Neural progenitor cell (in vitro differentiated cells): Measurements from ENCODE around the gene AANAT. TPM values are rescaled to one million over a fixed set of nuclear protein-coding genes. Genes with fewer than 3 reads are reported as not detected.
A peak's percentile ranks its signal among the peaks of the same experiment; 100 is the strongest.

ENCODE experiments used
- DNase-seq: peaks from one replicate; pipeline ENCODE4 v3.0.0-alpha.2; 2016; ENCODE audit warnings: low spot score
- H2AFZ ChIP-seq: fragments of 200-600 bp; sonication (generic); replicated peaks from 2 replicates; pipeline ENCODE4 v1.6.1; 2016; ENCODE audit warnings: antibody characterized with exemption
- H3F3A ChIP-seq: fragments of 200-600 bp; sonication (generic); 2 replicates; pipeline ENCODE4 v1.6.1; 2016; ENCODE audit warnings: antibody characterized with exemption, low read depth
- H3K27ac ChIP-seq: fragments of 200-600 bp; sonication (generic); 2 replicates; pipeline ENCODE4 v1.5.1; 2016; ENCODE audit warnings: mild to moderate bottlenecking
- H3K27me3 ChIP-seq: fragments of 200-600 bp; sonication (generic); 2 replicates; pipeline ENCODE4 v1.6.1; 2016; ENCODE audit warnings: mild to moderate bottlenecking, moderate library complexity
- H3K36me3 ChIP-seq: fragments of 200-600 bp; sonication (generic); 2 replicates; pipeline ENCODE4 v1.5.1; 2016
- H3K4me1 ChIP-seq: fragments of 200-600 bp; sonication (generic); 2 replicates; pipeline ENCODE4 v1.6.1; 2016; ENCODE audit warnings: mixed run types
- H3K4me2 ChIP-seq: fragments of 200-600 bp; sonication (generic); 2 replicates; pipeline ENCODE4 v1.6.1; 2016
- H3K4me3 ChIP-seq: fragments of 200-600 bp; sonication (generic); 2 replicates; pipeline ENCODE4 v1.5.1; 2016
- H3K79me2 ChIP-seq: fragments of 200-600 bp; sonication (generic); 2 replicates; pipeline ENCODE4 v1.6.1; 2016; ENCODE audit warnings: low read depth
- H3K9ac ChIP-seq: fragments of 200-600 bp; sonication (generic); 2 replicates; pipeline ENCODE4 v1.6.1; 2016
- H3K9me3 ChIP-seq: fragments of 200-600 bp; sonication (generic); 2 replicates; pipeline ENCODE4 v1.5.1; 2016; ENCODE audit warnings: low read depth
- H4K20me1 ChIP-seq: fragments of 200-600 bp; sonication (generic); 2 replicates; pipeline ENCODE4 v1.6.1; 2016; ENCODE audit warnings: low read depth
- H3K27ac Mint-ChIP-seq: 3 replicates; pipeline ENCODE4 v1.8.0; 2021; ENCODE audit warnings: mixed read lengths
- H3K27me3 Mint-ChIP-seq: 2 replicates; pipeline ENCODE4 v1.8.0; 2022; ENCODE audit warnings: low read depth, mild to moderate bottlenecking, inconsistent platforms, moderate library complexity, mixed read lengths; ENCODE audit not compliant: insufficient read depth
- H3K36me3 Mint-ChIP-seq: 3 replicates; pipeline ENCODE4 v1.8.0; 2021; ENCODE audit warnings: mixed read lengths
- H3K4me1 Mint-ChIP-seq: 3 replicates; pipeline ENCODE4 v1.8.0; 2021; ENCODE audit warnings: mixed read lengths
- H3K4me3 Mint-ChIP-seq: 3 replicates; pipeline ENCODE4 v1.8.0; 2021; ENCODE audit warnings: mild to moderate bottlenecking, moderate library complexity, mixed read lengths
- H3K9me3 Mint-ChIP-seq: 3 replicates; pipeline ENCODE4 v1.8.0; 2020; ENCODE audit warnings: mixed read lengths
- EZH2 ChIP-seq: fragments of 200-600 bp; sonication (generic); IDR thresholded peaks from 2 replicates; pipeline ENCODE4 v1.6.1; 2017; ENCODE audit warnings: antibody characterized with exemption, mild to moderate bottlenecking, moderate library complexity
- EZH2phosphoT487 ChIP-seq: fragments of 200-600 bp; sonication (generic); IDR thresholded peaks from 2 replicates; pipeline ENCODE4 v1.6.1; 2017; ENCODE audit warnings: antibody characterized with exemption
- total RNA-seq: library from RNA; depleted of rRNA; stranded (reverse); fragments of >200 nt; gene quantifications from 2 replicates; pipeline ENCODE4 v1.2.3, GENCODE V29; 2015; ENCODE audit warnings: low replicate concordance
- TF ChIP-seq, protein P1 (sequence below): fragments of 200-600 bp; sonication (generic); IDR thresholded peaks from 2 replicates; pipeline ENCODE4 v1.5.1; 2017; ENCODE audit warnings: antibody characterized with exemption, mild to moderate bottlenecking

Gene AANAT
- total RNA-seq, 1 donor from 2014 or later = not detected

DNA sequence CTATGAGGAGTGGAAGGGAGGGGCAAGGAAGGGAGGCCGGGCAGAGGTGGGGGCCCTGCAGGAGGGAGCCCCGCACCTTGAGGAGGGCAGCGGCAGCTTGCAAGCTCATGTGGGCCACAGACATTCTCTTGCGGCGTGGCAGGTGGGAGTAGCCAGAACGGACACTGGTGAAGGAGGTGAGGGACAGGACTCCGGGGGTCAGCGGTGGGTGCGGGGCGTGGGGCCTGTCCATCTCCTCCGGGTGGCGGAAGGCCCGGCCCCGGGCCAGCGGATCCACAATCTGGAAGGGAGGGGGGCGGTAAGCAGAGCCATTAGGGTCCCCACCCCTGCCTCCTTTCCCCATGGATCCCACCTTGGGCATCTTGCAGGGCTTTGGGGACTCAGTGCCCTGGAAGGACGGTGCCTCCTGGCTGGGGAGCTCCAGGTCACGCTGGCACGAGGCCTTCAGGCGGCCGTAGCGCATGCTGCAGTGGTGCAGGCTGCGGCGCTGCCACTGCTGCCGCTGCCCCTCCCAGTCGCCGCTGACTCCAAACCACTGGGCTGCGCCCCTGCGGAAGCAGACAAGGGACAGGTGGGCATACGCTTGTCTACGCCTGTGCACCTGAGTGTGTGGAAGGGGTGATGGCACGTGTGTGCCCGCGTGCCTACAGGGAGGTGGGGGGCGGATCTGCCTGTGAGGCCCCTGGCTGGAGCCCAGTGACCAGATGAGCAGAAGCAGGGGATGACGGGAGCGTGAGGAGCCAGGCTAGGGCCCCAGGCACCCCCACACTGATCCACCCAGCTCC, 11.5 kb downstream of the AANAT start:
- Histone ChIP-seq H3K4me1 (no peaks in the 10 kb centered on the region), H3K9ac (no peak overlapping the region), H2AFZ (no peak overlapping the region), H3F3A (peaks cover 3% of the 10 kb centered on the region), H3K36me3 (no peaks in the 10 kb centered on the region), H3K27ac (no peak overlapping the region), H3K79me2 (no peaks in the 10 kb centered on the region), H3K4me3 (no peak overlapping the region), H3K4me2 (no peak overlapping the region), H4K20me1 (no peaks in the 10 kb centered on the region), H3K27me3 (no peaks in the 10 kb centered on the region), H3K9me3 (no peaks in the 10 kb centered on the region)
- TF ChIP-seq, protein P1, sequence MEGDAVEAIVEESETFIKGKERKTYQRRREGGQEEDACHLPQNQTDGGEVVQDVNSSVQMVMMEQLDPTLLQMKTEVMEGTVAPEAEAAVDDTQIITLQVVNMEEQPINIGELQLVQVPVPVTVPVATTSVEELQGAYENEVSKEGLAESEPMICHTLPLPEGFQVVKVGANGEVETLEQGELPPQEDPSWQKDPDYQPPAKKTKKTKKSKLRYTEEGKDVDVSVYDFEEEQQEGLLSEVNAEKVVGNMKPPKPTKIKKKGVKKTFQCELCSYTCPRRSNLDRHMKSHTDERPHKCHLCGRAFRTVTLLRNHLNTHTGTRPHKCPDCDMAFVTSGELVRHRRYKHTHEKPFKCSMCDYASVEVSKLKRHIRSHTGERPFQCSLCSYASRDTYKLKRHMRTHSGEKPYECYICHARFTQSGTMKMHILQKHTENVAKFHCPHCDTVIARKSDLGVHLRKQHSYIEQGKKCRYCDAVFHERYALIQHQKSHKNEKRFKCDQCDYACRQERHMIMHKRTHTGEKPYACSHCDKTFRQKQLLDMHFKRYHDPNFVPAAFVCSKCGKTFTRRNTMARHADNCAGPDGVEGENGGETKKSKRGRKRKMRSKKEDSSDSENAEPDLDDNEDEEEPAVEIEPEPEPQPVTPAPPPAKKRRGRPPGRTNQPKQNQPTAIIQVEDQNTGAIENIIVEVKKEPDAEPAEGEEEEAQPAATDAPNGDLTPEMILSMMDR = no peak
- TF ChIP-seq EZH2phosphoT487 (no peak), EZH2 (no peak)
- Mint-ChIP-seq H3K27ac (peak overlapping the region; percentile 60), H3K27me3 (peaks cover 14% of the 10 kb centered on the region), H3K4me1 (peaks cover 19% of the 10 kb centered on the region), H3K36me3 (no peaks in the 10 kb centered on the region), H3K9me3 (no peaks in the 10 kb centered on the region), H3K4me3 (no peak overlapping the region)
- no peak for DNase-seq

DNA sequence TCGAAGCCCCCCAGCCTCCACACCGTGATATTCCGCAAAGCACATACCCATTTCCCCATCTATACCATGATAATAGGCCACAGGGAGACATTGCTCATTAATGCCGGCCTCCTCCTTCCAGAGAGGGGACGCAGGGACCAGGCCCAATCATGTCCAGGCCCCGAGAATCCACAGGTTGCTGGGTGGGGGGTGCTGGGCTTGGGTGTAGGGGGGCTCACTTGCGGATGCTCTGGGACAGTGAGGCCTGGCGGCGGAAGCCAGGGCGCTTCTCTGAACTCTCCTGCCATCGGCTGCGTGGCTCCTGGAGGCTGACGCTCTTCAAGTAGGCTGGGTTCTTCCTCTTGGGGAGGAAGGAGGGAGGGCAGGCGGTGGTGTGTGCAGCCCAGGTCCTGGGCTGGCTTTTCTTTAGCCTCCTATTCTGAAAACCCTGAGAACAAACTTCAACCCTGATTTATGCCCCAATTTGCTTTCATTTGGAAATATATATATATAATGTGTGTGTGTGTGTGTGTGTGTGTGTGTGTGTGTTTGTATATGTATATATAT, 12.2 kb downstream of the AANAT start:
- peaks cover 19% of the 10 kb centered on the region for H3K4me1 Mint-ChIP-seq
- DNase-seq = no peak
- no peaks in the 10 kb centered on the region for H4K20me1 ChIP-seq
- H3K27ac ChIP-seq = no peak overlapping the region
- no peaks in the 10 kb centered on the region for H3K9me3 Mint-ChIP-seq
- H3K4me2 ChIP-seq = no peak overlapping the region
- no peaks in the 10 kb centered on the region for H3K4me1 ChIP-seq
- no peaks in the 10 kb centered on the region for H3K36me3 Mint-ChIP-seq
- no peaks in the 10 kb centered on the region for H3K9me3 ChIP-seq
- H3K4me3 ChIP-seq = no peak overlapping the region
- H3F3A ChIP-seq = peaks cover 3% of the 10 kb centered on the region
- H2AFZ ChIP-seq = no peak overlapping the region
- no peak for TF ChIP-seq EZH2
- H3K4me3 Mint-ChIP-seq = no peak overlapping the region
- no peaks in the 10 kb centered on the region for H3K79me2 ChIP-seq
- H3K9ac ChIP-seq = no peak overlapping the region
- peaks cover 14% of the 10 kb centered on the region for H3K27me3 Mint-ChIP-seq
- H3K36me3 ChIP-seq = no peaks in the 10 kb centered on the region
- H3K27ac Mint-ChIP-seq = no peak overlapping the region
- no peaks in the 10 kb centered on the region for H3K27me3 ChIP-seq

DNA sequence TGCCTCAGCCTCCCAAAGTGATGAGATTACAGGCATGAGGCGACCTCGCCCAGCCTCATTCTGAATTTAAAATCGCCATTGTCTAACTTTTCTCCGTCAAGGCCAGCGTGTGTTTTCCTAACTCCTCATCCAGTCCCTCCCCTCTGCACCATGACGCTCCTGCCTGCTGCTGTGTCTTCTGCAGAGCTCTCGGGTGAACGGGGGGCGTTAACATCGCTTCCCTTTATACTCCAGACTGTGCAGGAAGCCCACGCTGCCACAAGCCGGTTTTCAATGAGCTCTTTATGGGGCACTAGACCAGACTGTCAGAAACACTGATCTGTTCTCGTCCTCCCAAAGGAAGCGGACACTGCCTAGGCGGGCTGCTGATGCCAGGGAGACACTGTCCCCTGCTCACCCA, 13.2 kb downstream of the AANAT start:
- H3F3A ChIP-seq = peaks cover 3% of the 10 kb centered on the region
- DNase-seq = peak; percentile 45
- TF ChIP-seq EZH2phosphoT487 (no peak), EZH2 (no peak)
- TF ChIP-seq, protein P1 = no peak
- peak overlapping the region; percentile 72 for H3K4me3 Mint-ChIP-seq
- no peaks in the 10 kb centered on the region for H4K20me1 ChIP-seq
- no peaks in the 10 kb centered on the region for H3K9me3 Mint-ChIP-seq
- no peak overlapping the region for H3K4me3 ChIP-seq
- no peaks in the 10 kb centered on the region for H3K4me1 ChIP-seq
- no peaks in the 10 kb centered on the region for H3K36me3 Mint-ChIP-seq
- H3K27me3 ChIP-seq = no peaks in the 10 kb centered on the region
- H3K36me3 ChIP-seq = no peaks in the 10 kb centered on the region
- no peak overlapping the region for H3K27ac ChIP-seq
- peaks cover 19% of the 10 kb centered on the region for H3K4me1 Mint-ChIP-seq
- no peak overlapping the region for H2AFZ ChIP-seq
- H3K79me2 ChIP-seq = no peaks in the 10 kb centered on the region
- peaks cover 11% of the 10 kb centered on the region for H3K27me3 Mint-ChIP-seq
- no peak overlapping the region for H3K4me2 ChIP-seq
- H3K9ac ChIP-seq = no peak overlapping the region
- no peaks in the 10 kb centered on the region for H3K9me3 ChIP-seq
- peak overlapping the region; percentile 99 for H3K27ac Mint-ChIP-seq

DNA sequence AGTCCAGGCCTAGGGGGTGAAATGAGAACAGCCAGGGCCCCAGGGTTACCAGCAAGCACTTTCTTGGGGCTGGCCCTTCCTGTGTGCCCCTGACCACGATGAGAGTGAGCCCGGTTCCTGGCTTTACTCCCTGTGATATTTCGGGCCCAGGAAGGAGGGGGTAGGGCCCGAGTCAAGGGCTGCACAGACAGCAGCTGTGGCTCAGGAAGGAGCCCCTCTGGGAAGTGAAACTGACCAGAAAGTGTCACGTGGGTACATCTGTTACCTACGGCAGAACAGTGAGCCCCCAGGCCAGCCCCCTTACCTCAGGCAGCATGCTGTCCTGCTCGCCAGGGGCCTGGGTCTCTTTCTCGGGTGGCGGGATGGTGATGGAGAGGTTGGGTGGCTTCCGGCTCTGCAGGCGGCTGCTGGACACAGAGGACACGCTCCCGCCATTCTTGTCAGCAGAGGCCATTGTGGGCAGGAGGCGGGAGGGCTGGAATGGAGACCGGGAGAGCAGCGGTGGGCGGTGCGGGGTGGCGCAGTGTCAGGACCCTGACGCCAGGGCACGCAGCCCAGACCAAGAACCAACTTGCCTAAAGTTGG, 13.8 kb downstream of the AANAT start:
- TF ChIP-seq, protein P1 = no peak
- TF ChIP-seq EZH2 = no peak
- TF ChIP-seq EZH2phosphoT487 = no peak
- no peak overlapping the region for H3K27ac ChIP-seq
- H3F3A ChIP-seq = peaks cover 3% of the 10 kb centered on the region
- Mint-ChIP-seq H3K27ac (peak overlapping the region; percentile 99), H3K27me3 (peaks cover 9% of the 10 kb centered on the region), H3K36me3 (no peaks in the 10 kb centered on the region), H3K9me3 (no peaks in the 10 kb centered on the region), H3K4me1 (peaks cover 21% of the 10 kb centered on the region), H3K4me3 (peak overlapping the region; percentile 72)
- no peaks in the 10 kb centered on the region for H3K9me3 ChIP-seq
- H3K4me1 ChIP-seq = no peaks in the 10 kb centered on the region
- H4K20me1 ChIP-seq = no peaks in the 10 kb centered on the region
- H3K4me2 ChIP-seq = no peak overlapping the region
- no peaks in the 10 kb centered on the region for H3K27me3 ChIP-seq
- H3K4me3 ChIP-seq = no peak overlapping the region
- no peak overlapping the region for H2AFZ ChIP-seq
- no peak for DNase-seq
- H3K9ac ChIP-seq = no peak overlapping the region
- H3K36me3 ChIP-seq = no peaks in the 10 kb centered on the region
- H3K79me2 ChIP-seq = no peaks in the 10 kb centered on the region
